ENCODE results near the gene AHDC1.

The AHDC1 gene

DNA sequence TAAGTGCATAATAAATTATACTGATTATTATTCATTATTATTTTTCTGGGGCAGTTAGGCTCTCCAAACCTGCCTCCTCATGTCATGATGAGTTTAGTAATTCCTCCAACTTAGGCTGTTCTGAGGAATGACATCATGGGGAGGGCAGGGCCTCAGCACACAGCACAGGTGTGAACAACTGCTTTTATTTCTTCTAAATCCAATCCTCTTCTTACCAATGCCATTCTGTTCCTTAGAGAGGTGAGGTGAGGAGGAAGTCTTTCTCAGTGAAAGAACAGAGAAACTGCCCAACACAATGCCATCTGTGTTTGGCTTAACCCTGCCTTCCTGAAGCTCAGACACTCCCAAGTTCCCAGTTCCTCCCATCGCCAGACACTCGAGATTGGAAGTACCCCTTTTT is 68.6 kb downstream of the AHDC1 start:
- DNase-seq (ENCODE audit: low read depth in 1 of 2, low spot score in 1 of 2): no peak

- no peak for DNase-seq (ENCODE audit: low read depth in 1 of 2, low spot score in 1 of 2)
Observed at GRCh38 chr1:27531959-27532685, 71.8 kb downstream of the AHDC1 start.

DNA sequence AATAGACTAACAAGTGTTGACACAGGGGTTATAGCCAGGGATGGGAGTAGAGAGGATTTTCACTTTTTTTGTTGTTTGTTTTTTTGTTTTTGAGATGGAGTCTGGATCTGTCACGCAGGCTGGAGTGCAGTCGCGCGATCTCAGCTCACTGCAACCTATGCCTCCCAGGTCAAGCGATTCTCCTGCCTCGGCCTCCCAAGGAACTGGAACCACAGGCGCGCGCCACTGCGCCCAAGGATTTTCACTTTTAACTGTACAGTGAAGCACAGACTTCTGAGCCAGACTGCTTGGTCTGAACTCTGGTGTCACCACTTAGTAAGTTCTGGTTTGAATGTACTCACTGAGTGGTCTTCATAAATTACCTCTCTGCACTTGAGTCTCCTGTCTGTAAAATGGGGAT is 73.8 kb downstream of the AHDC1 start:
- no peak for DNase-seq (ENCODE audit: low read depth in 1 of 2, low spot score in 1 of 2)

GRCh38 chr1:27529704-27530018 is 74.3 kb downstream of the AHDC1 start:
- no peak for DNase-seq (ENCODE audit: low read depth in 1 of 2, low spot score in 1 of 2)

- no peak for DNase-seq (ENCODE audit: low read depth in 1 of 2, low spot score in 1 of 2)
Observed at GRCh38 chr1:27528818-27529703, 74.9 kb downstream of the AHDC1 start.

- DNase-seq (ENCODE audit: low read depth in 1 of 2, low spot score in 1 of 2): no peak
Observed at GRCh38 chr1:27527890-27528817, 75.8 kb downstream of the AHDC1 start.

- DNase-seq (ENCODE audit: low read depth in 1 of 2, low spot score in 1 of 2): no peak
Observed at GRCh38 chr1:27527223-27527889, 76.6 kb downstream of the AHDC1 start.

GRCh38 chr1:27526569-27527222 is 77.2 kb downstream of the AHDC1 start:
- DNase-seq (ENCODE audit: low read depth in 1 of 2, low spot score in 1 of 2): no peak

DNA sequence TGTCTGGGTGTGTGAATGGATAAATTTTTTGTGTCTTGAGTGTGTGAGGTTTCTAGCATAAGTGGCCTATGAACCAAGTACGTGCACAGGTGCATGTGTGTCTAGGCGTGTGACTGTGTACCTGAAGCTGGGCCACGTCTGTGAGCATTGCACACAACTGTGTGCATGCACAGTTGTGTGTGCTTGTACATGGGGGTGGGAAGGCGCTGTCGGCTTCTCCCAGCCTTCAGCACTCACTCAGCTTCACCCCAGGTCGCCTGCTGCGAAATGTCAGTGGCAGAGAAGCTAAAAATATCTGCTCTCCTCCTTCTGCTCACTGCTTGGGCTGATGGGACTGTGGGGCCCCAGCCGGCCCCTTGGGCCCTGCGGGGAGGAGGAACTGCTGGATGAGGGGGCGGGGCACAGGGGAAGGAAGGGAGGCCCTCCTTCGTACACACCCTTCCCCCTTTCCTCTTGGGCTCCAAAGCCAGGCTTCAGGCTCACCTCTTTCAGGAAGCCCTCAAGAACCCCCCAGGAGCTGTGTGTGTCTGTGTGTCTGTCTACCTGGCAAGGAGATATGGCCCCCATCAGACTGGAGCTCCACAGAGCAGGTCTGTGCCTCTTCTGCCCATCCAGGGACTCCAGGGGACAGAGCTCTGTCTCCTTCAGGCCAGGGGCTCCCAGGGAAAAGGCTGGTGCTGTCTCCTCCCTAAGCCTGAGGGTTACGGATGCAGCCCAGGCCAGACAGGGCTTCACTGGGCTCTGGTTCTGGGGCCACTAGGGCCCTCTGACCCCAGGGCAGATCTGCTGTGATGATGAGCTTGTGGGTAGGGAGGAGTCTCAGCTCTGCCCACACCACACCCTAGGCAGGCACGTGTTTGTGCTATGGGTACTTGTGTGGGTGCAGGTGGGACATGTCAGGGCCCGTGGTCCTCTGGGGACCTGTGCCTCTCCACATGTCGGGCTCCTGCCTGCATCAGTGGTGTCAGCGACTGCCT is 78.4 kb downstream of the AHDC1 start:
- DNase-seq (ENCODE audit: low read depth in 1 of 2, low spot score in 1 of 2): no peak

GRCh38 chr1:27523337-27524020 is 80.5 kb downstream of the AHDC1 start:
- DNase-seq (ENCODE audit: low read depth in 1 of 2, low spot score in 1 of 2): no peak

GRCh38 chr1:27522432-27523336 is 81.3 kb downstream of the AHDC1 start:
- no peak for DNase-seq (ENCODE audit: low read depth in 1 of 2, low spot score in 1 of 2)

DNA sequence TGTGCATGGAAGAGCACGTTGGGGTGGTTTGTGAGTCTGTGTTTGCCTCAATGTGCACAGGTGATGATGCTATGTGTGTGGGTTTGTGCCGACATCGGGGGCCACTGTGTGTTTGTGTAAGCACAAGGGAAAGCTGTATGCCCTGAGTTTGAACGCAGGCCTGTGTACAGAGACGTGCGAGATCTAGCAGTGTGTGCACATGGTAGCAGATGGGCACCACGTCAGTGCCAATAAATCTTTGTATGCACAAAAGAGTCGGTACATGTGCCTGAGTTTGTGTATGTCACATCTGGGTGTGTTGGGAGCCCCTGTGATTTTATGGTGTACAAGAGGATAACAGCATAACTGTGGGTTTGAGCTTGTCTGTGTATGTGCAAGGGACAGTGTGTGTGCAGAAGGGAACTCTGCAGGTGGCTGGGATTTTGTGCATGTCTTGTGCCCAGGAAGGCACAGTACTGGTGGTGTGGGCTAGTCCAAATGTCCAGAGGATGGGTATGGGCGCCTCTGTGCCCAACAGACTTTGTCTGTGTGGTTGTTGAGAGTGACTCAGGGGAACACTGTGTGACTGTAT is 82.0 kb downstream of the AHDC1 start:
- DNase-seq (ENCODE audit: low read depth in 1 of 2, low spot score in 1 of 2): no peak

DNA sequence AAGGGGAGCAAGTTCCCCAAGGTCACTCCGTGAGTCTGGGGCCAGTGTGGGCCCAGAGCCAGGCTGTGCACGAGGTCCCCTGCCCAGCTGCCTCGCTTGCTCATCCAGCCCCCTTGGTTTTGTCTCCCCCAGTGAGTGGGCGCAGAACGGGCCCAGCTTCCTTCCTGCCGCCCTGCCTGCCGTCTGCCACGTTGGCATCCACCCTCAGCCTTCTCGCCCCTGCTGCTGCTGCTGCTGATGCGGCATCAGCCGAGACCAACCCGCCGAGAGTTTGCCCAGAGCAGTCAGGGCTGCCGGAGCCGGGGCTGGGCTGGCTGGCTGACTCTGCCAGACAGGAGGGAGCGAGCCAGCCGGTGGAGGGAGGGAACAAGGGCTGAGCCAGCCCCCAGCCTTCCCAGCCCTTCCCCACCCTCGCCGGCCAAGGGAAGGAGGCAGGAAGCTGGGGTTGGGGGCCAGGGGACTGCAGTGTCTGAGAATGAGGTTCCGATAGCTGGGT is 82.6 kb downstream of the AHDC1 start:
- DNase-seq (ENCODE audit: low read depth in 1 of 2, low spot score in 1 of 2): no peak

- DNase-seq (ENCODE audit: low read depth in 1 of 2, low spot score in 1 of 2): no peak
Observed at GRCh38 chr1:27520651-27521050, 83.3 kb downstream of the AHDC1 start.

- no peak for DNase-seq (ENCODE audit: low read depth in 1 of 2, low spot score in 1 of 2)
Observed at GRCh38 chr1:27519331-27520258, 84.3 kb downstream of the AHDC1 start.

DNA sequence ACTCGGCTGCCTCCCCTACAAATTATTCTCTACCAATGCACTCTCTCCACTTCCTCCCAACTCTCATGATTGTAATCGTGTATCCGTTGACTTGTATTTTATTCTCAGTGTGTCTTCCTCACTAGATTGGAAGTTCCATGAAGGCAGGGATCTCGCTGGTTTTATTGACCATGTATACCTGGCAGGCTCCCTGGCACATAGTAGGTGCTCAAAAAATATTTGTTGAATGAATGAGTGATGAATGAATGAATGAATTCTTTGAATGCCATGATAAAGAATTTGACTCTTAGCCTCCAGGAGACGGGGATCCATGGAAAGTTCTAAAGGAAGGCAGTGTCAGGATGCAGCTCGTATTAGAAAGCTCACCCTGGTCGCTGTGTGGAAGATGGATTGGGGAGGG is 85.1 kb downstream of the AHDC1 start:
- no peak for DNase-seq (ENCODE audit: low read depth in 1 of 2, low spot score in 1 of 2)
